ENCODE results near the gene CHDH.

DNA sequence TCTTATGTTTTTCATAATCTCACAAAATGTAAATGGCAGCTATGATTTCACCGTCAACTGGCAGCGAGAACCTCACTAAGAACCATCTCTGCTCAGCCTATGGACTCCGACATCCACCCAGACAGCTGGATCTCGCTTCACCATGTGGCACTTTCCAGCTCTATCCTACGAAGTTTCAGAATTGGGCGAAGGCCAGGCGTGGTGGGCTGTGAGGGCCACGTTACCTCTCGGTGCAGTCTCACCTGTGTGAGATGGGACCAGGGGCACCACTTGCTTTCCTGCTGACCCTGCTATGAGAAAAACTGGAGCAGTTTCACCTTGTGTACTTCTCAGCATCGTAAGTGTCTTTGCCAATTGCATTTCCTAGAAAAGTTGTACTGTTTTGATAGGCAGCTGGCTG, 32.3 kb downstream of the CHDH start:
- TF ChIP-seq, protein P1, sequence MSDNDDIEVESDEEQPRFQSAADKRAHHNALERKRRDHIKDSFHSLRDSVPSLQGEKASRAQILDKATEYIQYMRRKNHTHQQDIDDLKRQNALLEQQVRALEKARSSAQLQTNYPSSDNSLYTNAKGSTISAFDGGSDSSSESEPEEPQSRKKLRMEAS (IDR thresholded peaks at IDR 0.05): no peak
- TF ChIP-seq CEBPB (IDR thresholded peaks at IDR 0.05) (no peak), EGR1 (IDR thresholded peaks at IDR 0.05) (no peak), CREB1 (IDR thresholded peaks at IDR 0.05; ENCODE audit: low read depth) (no peak), TEAD4 (IDR thresholded peaks at IDR 0.05) (no peak), TAF1 (IDR thresholded peaks at IDR 0.05; ENCODE audit: low read depth) (no peak), YY1 (IDR thresholded peaks at IDR 0.05; ENCODE audit: low read depth) (no peak)
- TF ChIP-seq, protein P2, sequence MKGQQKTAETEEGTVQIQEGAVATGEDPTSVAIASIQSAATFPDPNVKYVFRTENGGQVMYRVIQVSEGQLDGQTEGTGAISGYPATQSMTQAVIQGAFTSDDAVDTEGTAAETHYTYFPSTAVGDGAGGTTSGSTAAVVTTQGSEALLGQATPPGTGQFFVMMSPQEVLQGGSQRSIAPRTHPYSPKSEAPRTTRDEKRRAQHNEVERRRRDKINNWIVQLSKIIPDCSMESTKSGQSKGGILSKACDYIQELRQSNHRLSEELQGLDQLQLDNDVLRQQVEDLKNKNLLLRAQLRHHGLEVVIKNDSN (IDR thresholded peaks at IDR 0.05): no peak
- TF ChIP-seq, protein P3, sequence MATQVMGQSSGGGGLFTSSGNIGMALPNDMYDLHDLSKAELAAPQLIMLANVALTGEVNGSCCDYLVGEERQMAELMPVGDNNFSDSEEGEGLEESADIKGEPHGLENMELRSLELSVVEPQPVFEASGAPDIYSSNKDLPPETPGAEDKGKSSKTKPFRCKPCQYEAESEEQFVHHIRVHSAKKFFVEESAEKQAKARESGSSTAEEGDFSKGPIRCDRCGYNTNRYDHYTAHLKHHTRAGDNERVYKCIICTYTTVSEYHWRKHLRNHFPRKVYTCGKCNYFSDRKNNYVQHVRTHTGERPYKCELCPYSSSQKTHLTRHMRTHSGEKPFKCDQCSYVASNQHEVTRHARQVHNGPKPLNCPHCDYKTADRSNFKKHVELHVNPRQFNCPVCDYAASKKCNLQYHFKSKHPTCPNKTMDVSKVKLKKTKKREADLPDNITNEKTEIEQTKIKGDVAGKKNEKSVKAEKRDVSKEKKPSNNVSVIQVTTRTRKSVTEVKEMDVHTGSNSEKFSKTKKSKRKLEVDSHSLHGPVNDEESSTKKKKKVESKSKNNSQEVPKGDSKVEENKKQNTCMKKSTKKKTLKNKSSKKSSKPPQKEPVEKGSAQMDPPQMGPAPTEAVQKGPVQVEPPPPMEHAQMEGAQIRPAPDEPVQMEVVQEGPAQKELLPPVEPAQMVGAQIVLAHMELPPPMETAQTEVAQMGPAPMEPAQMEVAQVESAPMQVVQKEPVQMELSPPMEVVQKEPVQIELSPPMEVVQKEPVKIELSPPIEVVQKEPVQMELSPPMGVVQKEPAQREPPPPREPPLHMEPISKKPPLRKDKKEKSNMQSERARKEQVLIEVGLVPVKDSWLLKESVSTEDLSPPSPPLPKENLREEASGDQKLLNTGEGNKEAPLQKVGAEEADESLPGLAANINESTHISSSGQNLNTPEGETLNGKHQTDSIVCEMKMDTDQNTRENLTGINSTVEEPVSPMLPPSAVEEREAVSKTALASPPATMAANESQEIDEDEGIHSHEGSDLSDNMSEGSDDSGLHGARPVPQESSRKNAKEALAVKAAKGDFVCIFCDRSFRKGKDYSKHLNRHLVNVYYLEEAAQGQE (IDR thresholded peaks at IDR 0.05; ENCODE audit: low read depth): no peak
